Subcutaneous adipose tissue (tissue), 4 donors: ENCODE measurements around the gene AATF. TPM values are rescaled to one million over a fixed set of nuclear protein-coding genes. Genes with fewer than 3 reads are reported as not detected.

Experiments
- CTCF ChIP-seq: fragments of 450-650 bp; IDR thresholded peaks from one replicate; pipeline ENCODE4 v1.5.1; 2016; ENCODE audit warnings: low read depth, mild to moderate bottlenecking, control low read depth, antibody characterized with exemption, moderate library complexity
- total RNA-seq, 4 donors: library from RNA; depleted of rRNA; stranded (reverse); fragments of >200 nt; gene quantifications; one replicate each; pipeline ENCODE4 v1.1.0, GENCODE V29; 2016

The AATF gene
- total RNA-seq, 4 donors from 2014 or later, result 25.3 to 38.3 (median 29.1) TPM

- no peak for TF ChIP-seq CTCF
Measured at GRCh38 chr17:37051833-37052232, 103.1 kb downstream of the AATF start.

- TF ChIP-seq CTCF, result no peak
Measured at GRCh38 chr17:37052450-37052849, 103.7 kb downstream of the AATF start.

GRCh38 chr17:37054894-37055293 is 106.1 kb downstream of the AATF start:
- TF ChIP-seq CTCF, result no peak

DNA sequence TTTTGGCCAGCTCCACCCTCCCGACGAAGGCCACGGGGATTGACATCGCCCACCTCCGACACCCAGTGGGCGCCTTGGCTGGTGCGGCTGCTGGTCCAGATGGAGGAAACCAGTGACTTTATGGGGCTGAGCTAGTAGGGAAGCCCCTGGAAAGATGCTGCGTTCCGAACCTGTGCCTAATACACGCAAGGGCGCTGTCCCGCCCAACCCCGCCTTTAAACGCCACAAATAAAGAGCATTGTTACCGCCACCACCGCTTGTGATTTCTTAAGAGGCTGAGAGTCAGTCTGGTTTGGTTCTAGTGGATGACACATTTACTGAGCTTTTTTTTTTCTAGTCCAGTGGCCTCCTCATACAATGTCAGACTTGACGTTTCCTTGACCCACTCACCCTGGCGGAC is 107.9 kb downstream of the AATF start:
- TF ChIP-seq CTCF, result no peak

- no peak for TF ChIP-seq CTCF
Measured at GRCh38 chr17:37059493-37059892, 110.7 kb downstream of the AATF start.

- no peak for TF ChIP-seq CTCF
Measured at GRCh38 chr17:37060094-37060493, 111.3 kb downstream of the AATF start.

- no peak for TF ChIP-seq CTCF
Measured at GRCh38 chr17:37060928-37061327, 112.2 kb downstream of the AATF start.
